ENCODE measurements around the gene COBL. TPM values are rescaled to one million over a fixed set of nuclear protein-coding genes. Genes with fewer than 3 reads are reported as not detected.

Gene COBL
- total RNA-seq, 1 experiment from 2014 or later: 51.4 TPM

- Histone ChIP-seq H3K27me3 (ENCODE audit: insufficient read depth, low read depth) (no peaks in the 10 kb centered on the region), H3K4me3 (no peak overlapping the region), H3K27ac (no peak overlapping the region), H2AFZ (no peak overlapping the region), H3K36me3 (ENCODE audit: low read depth) (no peaks in the 10 kb centered on the region), H3F3A (ENCODE audit: insufficient read depth, low read depth) (no peaks in the 10 kb centered on the region), H3K4me1 (replicated peaks; ENCODE audit: insufficient read depth) (no peaks in the 10 kb centered on the region), H3K4me2 (no peak overlapping the region), H3K9me2 (ENCODE audit: insufficient read depth) (no peaks in the 10 kb centered on the region), H4K20me1 (ENCODE audit: insufficient read depth) (no peaks in the 10 kb centered on the region), H3K79me2 (ENCODE audit: low read depth) (no peaks in the 10 kb centered on the region), H3K9me3 (ENCODE audit: insufficient read depth, low read depth) (no peaks in the 10 kb centered on the region)
- DNase-seq: no peak
- TF ChIP-seq CTCF (conservative IDR thresholded peaks at IDR 0.05) (no peak), EZH2 (IDR thresholded peaks at IDR 0.05; ENCODE audit: low read depth) (no peak)
- no TSS peak for BruUV-seq (replicated peaks)
- ChIA-PET POLR2A (ENCODE audit: unreplicated experiment) (no interaction called here), CTCF (interaction anchor here (0.6 kb wide), 1 partner anchor 495 kb away, joined by 3 read pairs; no protein-coding TSS in a partner anchor)
- intact Hi-C loops (cut with micrococcal nuclease; ENCODE audit: unreplicated experiment): no loop called here
These were observed 80.9 kb downstream of the COBL start for GRCh38 chr7:51235593-51236313.

- Histone ChIP-seq H3K4me1 (replicated peaks; ENCODE audit: insufficient read depth) (no peaks in the 10 kb centered on the region), H3K9me3 (ENCODE audit: insufficient read depth, low read depth) (no peaks in the 10 kb centered on the region), H3K4me3 (no peak overlapping the region), H3K4me2 (no peak overlapping the region), H3K9me2 (ENCODE audit: insufficient read depth) (no peaks in the 10 kb centered on the region), H3K27ac (no peak overlapping the region), H3K27me3 (ENCODE audit: insufficient read depth, low read depth) (no peaks in the 10 kb centered on the region), H3K79me2 (ENCODE audit: low read depth) (no peaks in the 10 kb centered on the region), H2AFZ (no peak overlapping the region), H3K36me3 (ENCODE audit: low read depth) (no peaks in the 10 kb centered on the region), H3F3A (ENCODE audit: insufficient read depth, low read depth) (no peaks in the 10 kb centered on the region), H4K20me1 (ENCODE audit: insufficient read depth) (no peaks in the 10 kb centered on the region)
- CTCF ChIA-PET: interaction anchor here (1.4 kb wide), 1 partner anchor 9 kb away, joined by 5 read pairs; no protein-coding TSS in a partner anchor
- intact Hi-C loops (cut with micrococcal nuclease; ENCODE audit: unreplicated experiment): no loop called here
- no peak for DNase-seq
- BruUV-seq (replicated peaks): no TSS peak
- POLR2A ChIA-PET (ENCODE audit: unreplicated experiment): interaction anchor here (0.7 kb wide), 1 partner anchor 141 kb away, joined by 26 read pairs; no protein-coding TSS in a partner anchor
- TF ChIP-seq CTCF (conservative IDR thresholded peaks at IDR 0.05) (no peak), EZH2 (IDR thresholded peaks at IDR 0.05; ENCODE audit: low read depth) (no peak)
These were observed 81.8 kb downstream of the COBL start for GRCh38 chr7:51234609-51235308.

- Histone ChIP-seq H3K9me3 (ENCODE audit: insufficient read depth, low read depth) (no peaks in the 10 kb centered on the region), H3K4me1 (replicated peaks; ENCODE audit: insufficient read depth) (no peaks in the 10 kb centered on the region), H2AFZ (no peak overlapping the region), H3K36me3 (ENCODE audit: low read depth) (no peaks in the 10 kb centered on the region), H3K27ac (no peak overlapping the region), H3K4me2 (no peak overlapping the region), H3K27me3 (ENCODE audit: insufficient read depth, low read depth) (no peaks in the 10 kb centered on the region), H3K79me2 (ENCODE audit: low read depth) (no peaks in the 10 kb centered on the region), H3K9me2 (ENCODE audit: insufficient read depth) (no peaks in the 10 kb centered on the region), H3K4me3 (no peak overlapping the region), H3F3A (ENCODE audit: insufficient read depth, low read depth) (no peaks in the 10 kb centered on the region), H4K20me1 (ENCODE audit: insufficient read depth) (no peaks in the 10 kb centered on the region)
- intact Hi-C loops (cut with micrococcal nuclease; ENCODE audit: unreplicated experiment): no loop called here
- ChIA-PET CTCF (interaction anchor here (1.4 kb wide), 1 partner anchor 9 kb away, joined by 5 read pairs; no protein-coding TSS in a partner anchor), POLR2A (ENCODE audit: unreplicated experiment) (interaction anchor here (0.7 kb wide), 1 partner anchor 142 kb away, joined by 26 read pairs; no protein-coding TSS in a partner anchor)
- TF ChIP-seq EZH2 (IDR thresholded peaks at IDR 0.05; ENCODE audit: low read depth) (no peak), CTCF (conservative IDR thresholded peaks at IDR 0.05) (no peak)
- peak in 1 of 2 experiments; percentile 39 for DNase-seq
- no TSS peak for BruUV-seq (replicated peaks)
These were observed 82.5 kb downstream of the COBL start for GRCh38 chr7:51234139-51234538.
